NCI-H748 treated with DMSO at 0.1 percent for 48 hours (cell line): ENCODE results near the gene CIAO2A.
A peak's percentile ranks its signal among the peaks of the same experiment; 100 is the strongest.
"Not testable (repeated sequence)": the region's sequence is repeated elsewhere in the genome, so short reads cannot be mapped to it uniquely, and the experiment has no call there.

Experiments used
- DNase-seq: peaks from one replicate; lab custom pipeline; 2025; lab: John Stamatoyannopoulos, UW

The CIAO2A gene, protein sequence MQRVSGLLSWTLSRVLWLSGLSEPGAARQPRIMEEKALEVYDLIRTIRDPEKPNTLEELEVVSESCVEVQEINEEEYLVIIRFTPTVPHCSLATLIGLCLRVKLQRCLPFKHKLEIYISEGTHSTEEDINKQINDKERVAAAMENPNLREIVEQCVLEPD

DNA sequence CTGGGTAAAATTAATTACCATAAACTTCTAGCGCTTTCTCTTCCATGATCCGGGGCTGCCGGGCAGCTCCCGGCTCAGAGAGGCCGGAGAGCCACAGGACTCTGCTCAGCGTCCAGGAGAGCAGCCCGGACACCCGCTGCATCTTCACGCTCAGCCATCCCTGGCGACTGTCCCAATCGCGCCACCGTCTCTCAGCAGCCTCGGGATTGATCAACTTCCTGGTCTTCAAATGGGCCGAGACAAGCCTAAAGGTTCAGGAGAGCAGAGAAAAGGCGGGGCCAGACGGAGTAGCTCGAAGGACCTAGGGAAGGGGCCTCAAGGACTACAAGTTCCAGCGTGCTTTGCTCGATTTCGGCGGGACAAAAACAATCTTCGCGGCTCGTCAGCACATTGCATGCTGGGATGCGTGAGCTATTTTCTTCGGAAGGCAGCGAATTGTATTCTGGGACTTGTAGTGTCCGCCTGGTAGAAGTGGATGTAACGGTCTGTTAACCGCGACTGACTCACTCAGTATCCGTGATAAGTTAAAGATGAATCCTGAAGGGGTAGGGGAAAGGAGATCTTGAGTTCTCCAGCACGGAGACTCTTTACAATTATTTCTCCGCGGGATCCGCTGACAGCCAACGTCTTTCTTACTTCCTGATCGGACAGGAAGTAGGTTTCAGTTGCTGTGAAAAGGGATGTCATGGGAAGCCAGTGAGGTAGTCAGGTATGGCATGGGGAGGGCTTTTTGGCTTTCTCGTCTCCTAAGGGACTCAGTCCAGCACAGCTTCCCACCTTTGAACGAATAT is at the start of gene CIAO2A:
Gene CIAO2A, minus strand, starts transcription at position 212 of the 791 bp plus-strand sequence. Its CDS starts 70 bp downstream, at position 142.
- DNase-seq = peak; percentile 87

DNA sequence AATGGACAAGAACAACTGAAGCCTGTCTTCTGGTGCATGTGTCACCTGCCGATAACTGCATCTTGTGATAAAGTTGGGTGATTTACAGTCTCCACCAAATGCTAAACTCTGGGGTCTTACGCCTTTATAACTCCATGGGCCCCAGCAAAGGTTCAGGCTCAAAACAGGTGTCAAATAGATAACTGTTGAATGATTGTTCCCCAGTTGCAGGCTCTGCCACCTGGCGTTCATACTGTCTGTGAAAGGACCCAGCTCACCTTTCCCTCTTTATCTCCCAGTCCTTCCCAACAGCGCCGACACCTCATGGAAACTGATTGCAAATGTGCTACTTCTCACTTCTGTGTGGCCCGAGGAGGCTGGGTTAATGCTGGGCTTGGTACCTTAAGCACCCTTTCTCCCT is 49.6 kb upstream of the CIAO2A start:
- no peak for DNase-seq

DNA sequence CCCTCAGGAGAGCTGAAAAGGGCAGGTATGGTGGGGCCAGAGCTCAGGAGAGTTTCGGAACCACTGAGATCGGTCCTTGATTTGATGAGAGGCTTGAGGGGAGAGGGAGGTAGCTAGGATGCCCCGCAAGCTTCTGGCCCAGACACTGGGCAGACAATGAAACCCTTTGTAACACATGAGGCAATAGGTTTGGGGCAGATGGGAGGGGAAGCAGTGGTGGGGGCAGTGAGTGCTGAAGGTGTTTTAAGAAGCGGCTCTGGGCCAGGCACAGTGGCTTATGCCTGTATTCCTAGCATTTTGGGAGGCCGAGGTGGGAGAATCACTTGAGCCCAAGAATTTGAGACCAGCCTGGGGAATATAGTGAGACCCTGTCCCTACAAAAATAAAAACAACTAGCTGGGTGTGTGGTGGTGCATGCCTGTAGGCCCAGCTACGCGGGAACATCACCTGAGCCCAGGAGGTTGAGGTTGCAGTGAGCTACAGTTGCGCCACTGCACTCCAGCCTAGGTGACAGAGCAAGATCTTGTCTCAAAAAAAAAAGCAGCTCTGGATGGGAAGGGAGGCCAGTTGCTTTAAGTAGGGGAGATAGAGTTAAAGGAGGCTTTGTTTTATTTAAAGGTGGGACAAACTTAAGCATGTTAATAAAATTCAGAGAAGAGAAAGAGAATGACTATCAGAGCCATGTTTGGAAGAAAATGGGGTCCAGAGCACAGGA is 48.3 kb upstream of the CIAO2A start:
- no peak for DNase-seq

DNA sequence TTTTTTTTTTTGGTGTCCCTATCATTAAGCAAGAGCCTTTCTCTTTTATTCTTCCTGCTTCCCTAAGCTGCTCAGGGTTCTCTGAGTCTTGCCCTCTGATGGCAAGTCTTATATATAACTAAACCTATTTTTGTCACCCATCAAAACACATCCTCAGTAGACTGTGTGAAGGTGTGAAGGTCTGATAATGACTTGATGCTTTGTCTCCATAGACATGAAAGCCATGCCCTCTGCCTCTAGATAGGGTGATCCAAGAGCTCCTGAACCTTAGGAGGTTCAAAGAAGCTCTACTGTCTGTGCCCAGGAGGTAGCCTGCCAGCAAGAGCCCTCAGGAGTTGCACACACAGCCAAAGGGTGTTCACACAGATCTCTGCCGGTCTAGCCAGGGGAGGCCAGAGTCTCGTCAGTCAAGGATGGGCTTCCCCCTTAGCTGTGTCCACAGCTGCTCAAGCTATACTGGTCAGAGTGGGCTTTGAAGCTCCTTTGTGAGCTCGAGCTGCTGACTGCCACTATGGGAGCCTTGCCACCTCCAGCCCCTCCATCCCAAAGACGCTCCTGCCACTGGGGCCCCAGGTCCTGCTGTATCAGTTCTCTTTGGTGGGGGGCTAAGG is 44.8 kb upstream of the CIAO2A start:
- DNase-seq = no peak

DNA sequence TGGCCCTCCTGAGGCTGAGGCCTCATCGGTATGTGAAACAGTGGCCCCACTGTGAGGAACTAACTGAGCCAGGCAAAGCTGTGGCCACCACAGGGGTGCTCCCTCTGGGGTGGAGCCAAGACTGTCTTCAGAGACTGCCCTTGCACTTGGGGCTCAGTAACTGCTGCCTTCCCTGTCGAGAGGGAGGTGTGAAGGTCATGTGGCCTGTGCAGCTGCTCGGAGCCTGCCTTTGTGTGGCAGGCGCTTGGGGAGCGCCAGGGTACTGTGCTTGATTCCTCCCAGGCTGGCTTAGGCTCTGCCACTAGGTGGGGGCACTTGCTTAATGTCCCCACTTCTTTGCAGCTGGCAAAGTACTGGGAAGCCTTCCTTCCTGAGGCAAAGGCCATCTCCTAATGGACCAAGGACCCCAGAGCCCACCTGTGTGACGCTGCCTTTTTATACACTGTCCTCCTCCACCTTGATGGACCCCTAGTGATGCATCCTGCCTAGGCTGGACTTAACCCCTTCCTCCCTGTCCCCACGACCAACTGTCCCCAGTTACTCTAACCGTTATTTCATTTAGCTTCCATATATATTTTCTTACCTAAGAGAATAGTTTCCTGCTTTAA is 43.7 kb upstream of the CIAO2A start:
- no peak for DNase-seq

DNA sequence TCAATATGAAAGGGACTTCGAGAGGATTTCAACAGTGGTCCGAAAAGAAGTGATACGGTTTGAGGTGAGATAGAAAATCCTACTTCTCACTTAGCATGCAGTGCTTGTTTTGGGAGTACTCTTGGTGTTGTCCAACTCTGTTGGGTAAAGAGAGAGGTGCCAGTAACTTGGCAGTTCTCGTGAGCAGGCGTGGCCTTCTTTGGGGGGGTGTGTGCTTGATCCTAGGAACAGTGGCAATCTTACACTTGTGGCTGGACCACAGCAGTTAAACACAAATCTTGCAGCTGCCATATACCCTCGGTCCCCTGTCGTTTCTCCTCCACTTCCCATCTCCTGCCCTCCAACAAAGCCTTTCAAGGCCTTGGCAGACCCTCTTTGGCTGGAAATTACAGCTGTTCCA is 42.7 kb upstream of the CIAO2A start:
- DNase-seq = no peak

DNA sequence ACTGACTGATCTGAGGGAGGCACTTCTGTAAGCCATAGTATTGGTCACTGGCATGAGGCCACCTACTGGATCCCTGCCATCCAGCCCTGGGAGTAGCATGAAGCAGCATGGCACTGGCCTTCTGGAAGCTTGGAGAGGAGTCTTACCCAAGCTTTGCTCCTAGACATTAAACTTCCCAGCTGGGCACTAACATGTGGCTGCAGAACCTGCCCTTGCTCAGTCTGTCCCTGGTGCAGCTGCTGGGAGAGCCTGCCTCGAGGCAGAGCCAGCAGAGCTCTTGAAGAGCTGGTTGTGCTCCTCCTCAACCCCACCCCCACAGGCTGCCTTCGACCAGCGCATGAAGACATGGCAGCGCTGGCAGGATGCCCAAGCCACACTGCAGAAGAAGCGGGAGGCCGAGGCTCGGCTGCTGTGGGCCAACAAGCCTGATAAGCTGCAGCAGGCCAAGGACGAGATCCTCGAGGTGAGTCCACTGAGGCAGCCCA is 40.7 kb upstream of the CIAO2A start:
- DNase-seq = no peak

DNA sequence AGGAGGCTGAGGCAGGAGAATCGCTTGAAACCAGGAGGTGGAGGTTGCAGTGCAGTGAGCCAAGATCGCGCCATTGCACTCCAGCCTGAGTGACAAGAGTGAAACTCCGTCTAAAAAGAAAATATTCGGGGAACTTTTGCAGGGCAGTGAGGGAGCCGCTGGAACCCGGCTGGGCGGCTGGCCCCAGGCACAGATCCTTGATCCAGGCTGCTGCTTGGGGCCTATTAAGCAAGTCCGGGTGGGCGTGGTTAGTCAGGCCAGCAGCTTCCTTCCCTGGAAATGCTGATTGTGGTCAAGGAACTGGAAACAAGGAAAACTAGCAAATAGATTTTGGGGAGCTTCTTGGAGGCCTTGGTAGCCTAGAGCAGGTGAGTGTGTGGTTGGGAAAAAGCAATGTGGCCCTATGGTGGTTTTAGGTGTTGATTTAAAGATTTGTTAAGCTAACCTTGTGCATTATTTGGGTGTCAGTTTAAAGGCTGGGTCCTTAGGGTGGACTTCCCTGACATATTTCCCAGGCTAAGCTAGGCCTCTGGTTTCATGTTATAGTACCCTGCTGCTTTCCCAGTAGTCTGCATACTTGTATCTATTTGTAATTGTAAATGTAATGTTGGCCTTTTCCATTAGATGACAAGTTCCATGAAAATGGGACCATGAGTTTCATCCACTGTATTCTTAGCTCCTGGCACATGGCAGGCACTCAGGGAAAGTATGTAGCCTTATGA is 40.1 kb upstream of the CIAO2A start:
- no peak for DNase-seq

DNA sequence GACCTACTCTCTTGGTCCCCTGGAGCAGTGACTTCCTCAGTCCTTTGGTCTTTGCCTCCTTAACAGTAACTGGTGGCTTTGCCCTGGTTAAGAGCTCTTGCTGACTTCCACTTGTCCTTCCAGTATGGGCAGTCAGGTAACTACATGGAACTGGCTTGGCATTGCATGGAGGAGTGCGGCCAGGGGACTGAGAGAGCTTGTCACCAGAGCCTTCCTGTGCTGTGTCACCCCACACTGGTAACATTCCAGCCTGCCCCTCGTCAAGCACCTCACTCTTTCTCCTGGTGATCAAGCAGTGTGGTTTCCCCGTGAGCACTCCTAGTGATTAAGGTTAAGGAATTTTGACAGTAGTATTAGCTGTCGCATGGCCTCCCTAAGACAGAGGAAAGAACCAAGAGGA is 38.6 kb upstream of the CIAO2A start:
- no peak for DNase-seq

DNA sequence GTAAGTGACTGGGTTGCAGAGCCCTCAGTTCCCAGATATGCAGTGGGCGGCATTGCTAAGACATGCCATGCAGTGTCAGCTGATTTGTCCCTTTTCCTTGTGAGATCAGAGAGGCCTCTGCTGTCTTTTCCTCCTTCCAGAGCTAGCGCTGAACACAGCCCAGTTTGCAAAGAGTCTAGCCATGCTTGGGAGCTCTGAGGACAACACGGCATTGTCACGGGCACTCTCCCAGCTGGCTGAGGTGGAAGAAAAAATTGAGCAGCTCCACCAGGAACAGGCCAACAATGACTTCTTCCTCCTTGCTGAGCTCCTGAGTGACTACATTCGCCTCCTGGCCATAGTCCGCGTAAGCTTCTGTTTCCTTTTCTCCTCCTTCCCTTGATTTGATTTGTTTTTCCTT is 37.9 kb upstream of the CIAO2A start:
- DNase-seq = no peak

DNA sequence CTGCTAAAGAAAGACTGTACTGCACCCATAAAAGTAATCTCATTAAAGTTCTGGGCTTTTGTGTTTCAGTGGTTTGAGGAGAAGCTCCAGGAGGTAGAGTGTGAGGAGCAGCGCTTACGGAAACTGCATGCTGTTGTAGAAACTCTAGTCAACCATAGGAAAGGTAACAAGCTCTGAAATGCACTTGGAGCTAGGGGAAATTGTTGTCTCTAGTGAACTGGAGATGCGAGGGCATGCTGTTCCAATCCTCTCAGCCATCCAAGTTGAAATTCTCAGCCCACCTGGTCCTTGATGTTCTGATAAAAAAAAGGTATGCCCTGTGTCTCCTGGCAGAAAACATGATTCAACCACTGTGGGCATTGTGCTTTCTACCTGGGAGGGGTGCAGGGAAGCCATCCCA is 36.5 kb upstream of the CIAO2A start:
- DNase-seq = no peak

DNA sequence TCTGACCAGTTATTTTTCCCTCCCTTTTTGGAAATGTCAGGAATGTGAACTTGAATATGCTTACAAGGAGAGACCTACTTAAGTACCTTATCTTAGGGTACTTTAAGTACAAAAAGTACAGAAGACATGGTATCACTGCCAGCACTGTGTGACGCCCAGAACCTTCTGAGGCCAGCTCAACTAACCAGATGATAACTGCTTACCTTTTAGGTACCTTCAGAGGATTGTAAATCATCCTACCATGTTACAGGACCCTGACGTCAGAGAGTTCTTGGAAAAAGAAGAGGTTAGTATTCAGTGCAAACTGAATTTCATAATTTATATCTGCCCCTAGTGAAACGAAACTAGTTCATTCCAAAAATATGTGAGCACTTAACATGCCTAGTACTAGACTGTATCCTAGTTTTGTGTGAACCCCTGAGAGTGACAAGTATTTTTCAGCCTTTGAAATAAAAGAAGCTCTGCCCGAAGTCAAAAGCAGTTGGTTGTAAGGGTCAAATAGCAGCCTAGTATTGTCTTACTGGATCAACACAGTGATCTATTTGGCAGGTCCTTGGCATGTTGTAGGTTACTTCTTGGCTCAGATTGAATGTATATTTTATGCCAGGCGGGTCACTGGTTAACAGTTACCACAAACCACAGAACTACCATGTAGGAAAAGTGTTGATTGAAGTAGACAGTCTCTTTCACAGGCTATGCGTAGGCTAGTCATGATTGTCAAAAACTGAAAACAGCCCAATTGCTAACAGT is 34.1 kb upstream of the CIAO2A start:
- no peak for DNase-seq

DNA sequence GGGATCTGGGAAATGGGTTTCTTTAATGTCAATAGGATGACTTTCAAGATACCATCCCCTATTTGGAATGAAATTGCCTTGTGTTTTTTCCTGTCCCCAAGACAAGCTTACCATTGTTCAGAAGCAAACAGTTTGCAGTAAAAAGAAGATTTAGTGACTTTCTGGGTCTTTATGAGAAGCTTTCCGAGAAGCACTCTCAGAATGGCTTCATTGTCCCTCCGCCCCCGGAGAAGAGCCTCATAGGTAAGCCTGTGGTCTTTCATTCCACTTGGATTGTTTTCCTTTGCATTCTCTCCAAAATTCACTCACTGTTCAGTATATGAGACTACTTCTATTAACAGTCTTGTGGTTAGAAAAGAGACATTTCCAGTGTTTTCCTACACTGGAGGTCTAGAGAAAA is 32.3 kb upstream of the CIAO2A start:
- DNase-seq = no peak

DNA sequence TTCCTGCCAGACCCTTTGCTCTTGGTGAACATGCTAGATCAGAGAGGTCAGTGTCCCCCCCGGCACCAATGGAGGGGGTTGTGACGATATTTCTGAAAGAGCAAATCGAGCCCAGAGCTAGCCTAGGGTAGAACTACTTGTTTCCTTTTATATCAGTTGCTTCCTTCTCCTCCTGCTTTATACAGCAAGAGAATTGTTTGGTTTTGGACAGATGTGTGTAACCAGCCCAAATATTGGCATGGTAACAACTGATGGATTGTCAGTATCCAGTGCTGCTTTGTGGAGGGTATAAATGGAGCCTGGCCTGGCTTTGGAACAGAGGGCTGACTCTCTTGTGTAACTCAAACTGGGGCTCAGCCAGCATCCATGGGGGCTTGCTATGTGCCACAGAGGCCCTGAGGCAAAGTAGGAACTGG is 29.3 kb upstream of the CIAO2A start:
- no peak for DNase-seq

DNA sequence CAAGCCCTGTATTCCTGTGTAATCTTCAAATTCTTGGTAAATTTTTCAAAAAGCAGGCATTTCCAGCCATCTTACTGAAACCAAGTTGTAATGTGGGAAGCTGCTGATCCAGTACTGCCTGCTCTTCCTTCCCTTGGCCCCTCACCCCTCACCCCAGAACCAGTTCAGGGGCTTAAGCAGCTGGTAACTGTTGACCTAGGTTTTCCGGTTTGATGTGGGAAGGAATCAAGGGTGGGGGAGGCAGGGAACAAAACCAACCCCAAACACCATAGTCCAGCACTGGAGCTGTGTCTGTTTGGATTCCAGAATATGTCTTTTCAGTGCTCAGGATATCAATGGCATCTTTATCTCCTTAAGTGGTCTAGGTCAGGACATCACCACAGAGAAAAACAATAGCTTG is 28.8 kb upstream of the CIAO2A start:
- no peak for DNase-seq

DNA sequence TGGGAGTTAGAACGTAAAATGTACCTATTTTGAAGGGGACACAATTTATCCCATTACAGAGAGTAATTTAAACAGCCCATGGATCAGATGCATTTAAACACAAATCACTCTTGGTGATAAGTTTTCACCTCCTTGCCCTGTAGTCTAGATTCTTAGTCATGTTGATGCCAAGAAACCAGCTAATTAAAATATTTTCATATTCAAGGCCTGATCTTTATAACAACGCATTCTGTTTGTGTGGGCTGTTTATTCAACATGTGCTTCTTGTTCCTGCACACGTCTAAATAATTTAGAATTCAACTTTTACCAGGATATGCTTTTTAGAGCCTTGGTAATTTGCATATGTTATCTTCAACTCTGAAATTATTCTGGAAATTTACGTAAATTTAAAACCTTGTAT is 28.0 kb upstream of the CIAO2A start:
- DNase-seq = no peak

DNA sequence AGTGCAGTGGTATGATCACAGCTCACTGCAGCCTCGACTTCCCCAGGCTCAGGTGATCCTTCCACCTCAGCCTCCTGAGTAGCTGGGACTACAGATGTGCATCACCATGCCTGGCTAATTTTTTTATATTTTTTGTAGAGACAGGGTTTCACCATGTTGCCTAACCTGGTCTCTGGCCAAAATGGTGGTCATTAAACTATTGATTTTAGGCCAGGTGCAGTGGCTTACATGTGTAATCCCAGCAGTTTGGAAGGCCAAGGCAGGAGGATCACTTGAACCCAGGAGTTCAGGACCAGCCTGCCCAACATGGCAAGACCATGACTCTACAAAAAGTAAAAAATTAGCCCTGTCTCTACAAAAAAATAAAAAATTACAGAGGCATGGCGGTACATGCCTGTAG is 26.7 kb upstream of the CIAO2A start:
- not testable (repeated sequence) for DNase-seq

DNA sequence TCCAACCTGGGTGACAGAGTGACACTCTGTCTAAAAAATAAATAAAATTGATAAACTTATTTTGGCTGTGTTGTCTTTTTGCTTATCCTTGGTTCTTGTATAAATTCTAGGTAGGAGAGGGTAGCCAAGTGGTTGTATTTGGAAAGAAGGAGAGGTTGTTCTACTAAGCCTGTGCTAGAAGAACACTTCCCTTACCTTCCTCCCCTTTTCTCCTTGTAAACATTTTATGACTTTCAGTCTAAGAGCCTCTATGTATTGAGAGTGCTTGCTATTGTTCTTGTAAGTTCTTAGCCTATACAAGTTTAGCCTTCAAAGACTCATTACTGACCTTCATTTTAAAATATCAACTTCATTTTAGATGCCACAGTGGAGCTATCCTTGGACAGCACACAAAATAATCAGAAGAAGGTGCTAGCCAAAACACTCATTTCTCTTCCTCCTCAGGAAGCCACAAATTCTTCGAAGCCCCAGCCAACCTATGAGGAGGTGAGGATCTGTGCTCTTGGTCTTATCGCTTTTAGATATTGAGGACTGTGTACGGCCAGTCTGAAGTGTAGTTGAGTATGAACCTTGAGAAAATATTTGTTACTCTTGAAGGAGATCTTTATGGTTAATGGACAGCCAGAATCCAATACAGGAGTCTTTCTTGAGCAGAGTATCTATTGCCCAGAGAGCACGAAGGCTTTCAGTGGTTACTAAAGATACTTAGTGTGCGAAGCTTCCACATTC is 24.3 kb upstream of the CIAO2A start:
- no peak for DNase-seq

DNA sequence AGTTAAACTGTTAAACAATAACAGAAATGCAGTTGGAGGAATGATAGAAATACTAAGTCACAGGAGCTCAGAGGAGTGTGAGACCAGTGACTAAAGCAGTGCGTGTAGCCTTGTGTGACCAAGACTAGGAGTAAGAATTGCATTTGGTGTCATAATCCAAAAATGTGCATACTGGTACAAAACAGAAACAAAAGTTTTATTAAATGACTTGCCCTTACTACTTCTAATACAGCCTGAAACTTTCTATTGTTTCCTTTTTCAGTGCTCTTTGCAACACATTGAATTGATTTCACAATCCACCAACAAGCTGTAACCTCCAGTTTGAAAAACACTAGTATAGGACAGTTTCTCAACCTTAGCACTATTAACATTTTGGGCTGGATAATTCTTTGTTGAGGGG is 19.3 kb upstream of the CIAO2A start:
- DNase-seq = no peak
